ENCODE measurements around the gene ZBTB18.

ZBTB18 gene

DNA sequence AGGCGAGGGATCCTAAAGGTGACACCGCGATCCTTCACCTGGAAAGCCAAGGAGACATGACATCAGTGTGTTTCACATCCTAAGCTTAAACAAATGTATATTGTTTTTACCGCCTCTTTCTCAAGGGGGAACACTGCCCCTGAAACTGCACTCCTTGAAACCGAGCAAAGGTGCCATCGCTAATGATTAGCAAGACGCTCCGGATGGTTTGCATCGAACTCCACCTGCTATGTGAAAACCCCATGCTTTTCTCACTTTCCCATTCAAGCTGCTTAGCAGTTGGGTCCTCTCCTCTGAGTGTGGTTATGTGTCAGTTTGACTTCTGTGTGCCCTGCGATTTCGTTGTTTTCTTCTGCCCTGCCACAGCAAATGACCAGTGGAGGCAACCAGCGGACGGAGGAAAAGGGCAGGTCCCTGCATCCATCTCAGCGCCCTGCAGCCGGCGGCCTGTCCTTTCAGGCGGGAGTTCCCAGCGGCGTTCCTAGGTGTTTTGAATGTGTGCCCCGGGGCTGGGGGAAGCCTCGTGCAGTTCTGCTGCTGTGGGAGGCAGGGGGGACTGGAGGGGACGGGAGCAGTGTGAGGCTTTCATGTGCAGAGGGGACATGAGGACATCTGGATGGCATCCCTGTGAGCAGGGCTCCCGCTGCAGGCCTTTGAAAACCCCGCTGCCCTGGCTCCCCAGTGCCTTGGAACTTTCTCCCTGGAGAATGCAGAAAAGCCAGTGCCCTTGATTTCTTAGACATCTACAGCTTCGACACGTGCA lies 16.1 kb downstream of the ZBTB18 start:
- FAIRE-seq: no peak
- TF ChIP-seq POLR2A (IDR thresholded peaks at IDR 0.05; ENCODE audit: low read depth, low read length): no peak
- no peak for TF ChIP-seq POU2F2 (IDR thresholded peaks at IDR 0.05; ENCODE audit: low read depth, low read length)
- no peak for TF ChIP-seq TAF1 (IDR thresholded peaks at IDR 0.05; ENCODE audit: low read depth, low read length)
- TF ChIP-seq POLR2AphosphoS5 (IDR thresholded peaks at IDR 0.05; ENCODE audit: low read depth, low read length): no peak
- no peak for TF ChIP-seq SPI1 (IDR thresholded peaks at IDR 0.05; ENCODE audit: low read depth, low read length)
- no peak for TF ChIP-seq PAX5 (IDR thresholded peaks at IDR 0.05; ENCODE audit: insufficient read depth, low read length, severe bottlenecking)
- DNase-seq (ENCODE audit: insufficient read length, low spot score): no peak

DNA sequence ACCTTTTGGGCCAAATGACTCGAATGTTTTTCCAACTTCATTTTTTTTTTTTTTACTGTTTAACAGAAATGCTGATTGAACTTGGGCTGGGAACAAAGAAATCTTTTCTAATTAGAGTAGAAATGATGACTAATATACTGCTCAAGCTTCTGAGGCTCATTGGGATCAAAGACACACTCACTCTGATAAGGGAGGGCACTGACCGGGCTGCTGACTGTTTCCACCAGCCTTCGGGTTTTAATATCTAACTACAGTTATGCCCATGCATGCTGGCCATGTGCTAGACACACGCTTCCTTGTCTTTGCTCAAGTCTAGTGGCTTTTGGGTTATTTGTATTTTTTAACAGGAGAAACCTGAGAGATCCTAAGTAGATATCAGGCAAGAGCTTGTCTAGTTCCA lies 16.8 kb downstream of the ZBTB18 start:
- TF ChIP-seq POU2F2 (IDR thresholded peaks at IDR 0.05; ENCODE audit: low read depth, low read length): no peak
- TF ChIP-seq POLR2A (IDR thresholded peaks at IDR 0.05; ENCODE audit: low read depth, low read length): no peak
- TF ChIP-seq PAX5 (IDR thresholded peaks at IDR 0.05; ENCODE audit: insufficient read depth, low read length, severe bottlenecking): no peak
- TF ChIP-seq POLR2AphosphoS5 (IDR thresholded peaks at IDR 0.05; ENCODE audit: low read depth, low read length): no peak
- no peak for TF ChIP-seq TAF1 (IDR thresholded peaks at IDR 0.05; ENCODE audit: low read depth, low read length)
- TF ChIP-seq SPI1 (IDR thresholded peaks at IDR 0.05; ENCODE audit: low read depth, low read length): no peak
- DNase-seq (ENCODE audit: insufficient read length, low spot score) (no peak), FAIRE-seq (no peak)

DNA sequence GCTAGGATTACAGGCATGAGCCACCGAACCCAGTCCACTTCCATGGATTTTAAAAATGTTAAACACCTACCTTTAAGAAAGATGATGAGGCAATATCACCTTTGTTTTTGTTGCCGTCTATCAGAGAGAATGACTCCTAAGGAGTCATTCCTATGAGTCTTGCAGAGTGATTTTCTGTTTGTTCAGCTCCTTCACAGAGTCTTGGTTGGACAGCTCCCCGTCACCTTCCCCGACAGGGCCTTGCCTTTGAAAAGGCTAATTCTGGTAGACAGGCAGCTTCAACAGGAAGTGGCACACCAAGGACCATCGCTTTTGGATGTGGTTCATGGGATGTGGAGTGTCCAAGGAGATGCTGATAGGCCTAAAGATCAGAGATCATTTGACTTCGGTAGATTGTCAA lies 17.5 kb downstream of the ZBTB18 start:
- DNase-seq (ENCODE audit: insufficient read length, low spot score) (no peak), FAIRE-seq (no peak)
- TF ChIP-seq PAX5 (IDR thresholded peaks at IDR 0.05; ENCODE audit: insufficient read depth, low read length, severe bottlenecking) (no peak), TAF1 (IDR thresholded peaks at IDR 0.05; ENCODE audit: low read depth, low read length) (no peak), POU2F2 (IDR thresholded peaks at IDR 0.05; ENCODE audit: low read depth, low read length) (no peak), SPI1 (IDR thresholded peaks at IDR 0.05; ENCODE audit: low read depth, low read length) (no peak), POLR2A (IDR thresholded peaks at IDR 0.05; ENCODE audit: low read depth, low read length) (no peak), POLR2AphosphoS5 (IDR thresholded peaks at IDR 0.05; ENCODE audit: low read depth, low read length) (no peak)

DNA sequence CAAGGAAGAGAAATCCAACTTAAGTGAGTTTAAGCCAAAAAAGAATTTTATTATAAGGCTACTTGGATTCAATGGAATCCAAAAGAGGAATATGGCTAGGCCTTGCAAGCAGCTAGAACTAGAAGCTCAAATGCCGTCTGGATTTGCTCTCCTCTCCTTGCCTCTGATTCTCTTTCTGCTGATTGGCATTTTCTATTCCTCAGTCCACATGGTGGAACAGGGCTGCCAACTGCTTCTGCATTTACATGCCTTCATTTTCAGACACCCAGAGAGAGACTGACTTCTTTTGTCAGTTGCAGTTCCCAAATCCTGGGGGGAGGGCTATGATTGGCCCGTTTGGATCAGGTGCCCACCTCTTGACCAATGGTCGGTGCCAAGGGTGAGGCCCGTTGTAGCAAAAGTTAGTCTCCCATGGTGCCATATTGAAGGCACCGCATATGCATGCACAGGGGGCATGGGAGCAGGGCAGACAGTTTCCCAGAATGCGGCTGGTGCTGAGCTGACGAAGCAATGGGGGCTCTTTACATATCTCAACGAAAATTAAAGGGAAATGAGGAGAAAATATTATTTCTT lies 18.3 kb downstream of the ZBTB18 start:
- FAIRE-seq: no peak
- TF ChIP-seq SPI1 (IDR thresholded peaks at IDR 0.05; ENCODE audit: low read depth, low read length): no peak

DNA sequence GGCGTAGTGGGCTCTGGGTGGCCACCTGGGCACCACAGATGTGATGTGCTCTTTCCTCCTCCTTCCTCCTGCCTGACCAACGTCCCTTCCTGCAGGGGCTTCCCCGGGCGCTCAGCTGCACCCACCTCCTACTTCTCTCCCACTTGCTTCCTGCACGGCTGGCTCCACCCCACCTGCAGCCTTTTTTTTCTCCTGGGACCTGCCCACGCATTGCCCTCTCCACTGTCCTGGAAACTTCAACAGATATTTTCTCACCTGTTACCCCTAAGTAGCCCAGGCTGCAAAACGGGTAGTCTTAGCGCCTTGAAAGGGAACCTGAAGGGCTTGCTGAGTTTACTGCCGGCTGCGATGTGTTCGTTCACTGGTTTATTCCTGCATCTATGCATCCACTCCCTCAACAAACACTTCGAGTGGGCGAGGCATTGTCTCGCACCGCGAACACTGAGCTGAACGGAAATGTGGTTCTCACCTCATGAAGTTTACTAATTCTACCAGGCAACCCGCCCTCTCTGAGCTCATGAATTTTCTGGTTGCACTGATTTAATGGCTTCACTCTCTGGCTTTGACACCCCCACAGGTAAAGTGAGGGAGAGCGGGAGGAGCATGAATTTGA lies 23.6 kb downstream of the ZBTB18 start:
- TF ChIP-seq POLR2AphosphoS5 (IDR thresholded peaks at IDR 0.05; ENCODE audit: low read depth, low read length): no peak
- TF ChIP-seq POLR2A (IDR thresholded peaks at IDR 0.05; ENCODE audit: low read depth, low read length): no peak
- peak; percentile 27; the same call in 1 of the 2 replicates for TF ChIP-seq POU2F2 (IDR thresholded peaks at IDR 0.05; ENCODE audit: low read depth, low read length)
- TF ChIP-seq TAF1 (IDR thresholded peaks at IDR 0.05; ENCODE audit: low read depth, low read length): no peak
- peak; percentile 94 for FAIRE-seq
- DNase-seq (ENCODE audit: insufficient read length, low spot score): peak; percentile 27

More for the DNA sequence above, 18.3 kb downstream of the ZBTB18 start:
- DNase-seq (ENCODE audit: insufficient read length, low spot score): no peak

DNA sequence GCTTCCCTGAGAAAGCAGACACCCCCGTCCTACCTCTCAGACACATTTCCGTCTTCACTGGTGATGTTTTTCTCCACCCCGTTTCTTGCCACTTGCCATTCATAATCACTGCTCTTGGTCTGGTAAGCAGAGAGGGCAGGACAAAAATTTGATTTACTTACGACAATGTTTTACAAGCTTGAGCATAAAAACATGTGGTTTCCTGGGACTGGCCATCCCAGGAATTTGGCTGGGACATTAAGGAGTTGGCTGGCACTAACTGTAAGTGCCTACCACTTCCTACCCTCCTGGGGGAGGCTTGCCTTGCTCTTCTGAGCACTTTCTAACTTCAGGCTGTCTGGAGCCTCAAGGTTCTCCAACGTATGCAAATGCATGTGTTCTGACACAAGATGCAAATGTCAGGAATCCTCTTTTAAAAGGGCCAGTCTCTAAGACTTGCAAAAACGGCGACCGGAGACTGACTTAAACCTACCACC lies 24.2 kb downstream of the ZBTB18 start:
- TF ChIP-seq PAX5 (IDR thresholded peaks at IDR 0.05; ENCODE audit: insufficient read depth, low read length, severe bottlenecking) (no peak), TAF1 (IDR thresholded peaks at IDR 0.05; ENCODE audit: low read depth, low read length) (no peak), POLR2AphosphoS5 (IDR thresholded peaks at IDR 0.05; ENCODE audit: low read depth, low read length) (no peak)
- FAIRE-seq (no peak), DNase-seq (ENCODE audit: insufficient read length, low spot score) (no peak)

GRCh38 chr1:244076740-244077139 lies 25.7 kb downstream of the ZBTB18 start:
- FAIRE-seq (no peak), DNase-seq (ENCODE audit: insufficient read length, low spot score) (no peak)
- no peak for TF ChIP-seq TAF1 (IDR thresholded peaks at IDR 0.05; ENCODE audit: low read depth, low read length)

DNA sequence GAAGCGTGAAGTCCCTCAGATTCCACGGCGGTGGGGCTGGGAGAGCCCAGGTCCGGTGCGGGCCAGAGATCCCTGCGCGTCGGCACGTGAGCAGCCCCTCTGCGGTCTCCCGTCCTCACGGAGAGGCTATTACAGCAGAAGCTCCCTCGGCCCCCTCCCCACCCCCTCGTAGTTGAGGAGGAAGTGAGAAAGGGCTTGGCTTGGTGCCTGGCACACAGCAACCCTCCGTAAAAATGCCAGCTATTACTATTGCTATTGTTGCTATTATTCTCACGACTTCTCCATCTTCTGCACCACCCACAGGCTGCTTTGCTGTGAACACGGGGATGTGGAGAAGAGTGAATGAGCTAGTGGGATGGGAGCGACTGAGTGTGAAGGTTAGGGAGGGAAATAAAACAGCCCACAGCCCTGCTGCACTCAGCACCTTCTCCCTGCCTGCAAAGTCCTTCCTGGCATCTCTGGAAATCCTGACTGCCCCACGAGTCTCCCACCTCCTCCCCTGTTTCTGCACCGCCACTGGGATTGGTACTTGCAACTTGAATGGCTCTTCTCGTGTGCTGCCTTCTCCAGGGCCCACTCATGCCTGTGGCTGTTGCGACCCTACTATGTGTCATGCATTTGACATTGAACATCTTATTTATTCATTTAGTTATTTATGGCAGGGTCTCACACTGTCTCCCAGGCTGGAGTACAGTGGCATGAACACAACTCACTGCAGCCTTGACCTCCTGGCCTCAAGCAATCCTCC lies 26.6 kb downstream of the ZBTB18 start:
- TF ChIP-seq SPI1 (IDR thresholded peaks at IDR 0.05; ENCODE audit: low read depth, low read length) (peak; percentile 54), POLR2AphosphoS5 (IDR thresholded peaks at IDR 0.05; ENCODE audit: low read depth, low read length) (no peak)
- no peak for FAIRE-seq

GRCh38 chr1:244080343-244080929 lies 29.4 kb downstream of the ZBTB18 start:
- FAIRE-seq (no peak), DNase-seq (ENCODE audit: insufficient read length, low spot score) (no peak)
- TF ChIP-seq PAX5 (IDR thresholded peaks at IDR 0.05; ENCODE audit: insufficient read depth, low read length, severe bottlenecking): no peak
- TF ChIP-seq SPI1 (IDR thresholded peaks at IDR 0.05; ENCODE audit: low read depth, low read length): no peak
- TF ChIP-seq TAF1 (IDR thresholded peaks at IDR 0.05; ENCODE audit: low read depth, low read length): no peak
- TF ChIP-seq POLR2AphosphoS5 (IDR thresholded peaks at IDR 0.05; ENCODE audit: low read depth, low read length): no peak
- no peak for TF ChIP-seq POLR2A (IDR thresholded peaks at IDR 0.05; ENCODE audit: low read depth, low read length)
- no peak for TF ChIP-seq POU2F2 (IDR thresholded peaks at IDR 0.05; ENCODE audit: low read depth, low read length)

More for the DNA sequence above, 26.6 kb downstream of the ZBTB18 start:
- no peak for DNase-seq (ENCODE audit: insufficient read length, low spot score)

All from GM12891 (cell line).